ENCODE measurements around the gene LDHB.

LDHB gene

DNA sequence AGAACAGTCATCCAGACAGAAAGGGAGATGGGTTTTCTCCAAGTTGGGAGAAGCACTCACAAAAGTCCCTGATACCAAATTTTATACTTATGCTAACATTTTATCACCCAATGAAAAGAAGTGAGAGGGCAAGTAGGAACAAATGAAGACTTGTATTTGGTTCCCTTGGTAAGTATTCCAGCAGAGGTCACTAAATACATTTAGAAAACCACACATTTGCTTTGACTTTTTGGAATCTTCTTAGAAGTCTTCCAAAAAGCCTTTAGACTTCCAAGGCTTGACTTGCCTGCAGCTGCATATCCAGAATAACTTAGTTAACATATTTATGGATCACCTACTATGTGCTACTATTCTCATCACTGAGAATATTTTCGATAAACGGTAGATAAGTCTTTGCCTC lies 49.9 kb downstream of the LDHB start:
- Histone ChIP-seq H3K27ac (ENCODE audit: low read depth, low read length, poor library complexity, severe bottlenecking) (no peak overlapping the region), H3K36me3 (ENCODE audit: insufficient read depth, low read length) (no peaks in the 10 kb centered on the region), H3K9me3 (ENCODE audit: low read length) (no peaks in the 10 kb centered on the region), H3K9ac (ENCODE audit: low read length) (no peak overlapping the region), H4K20me1 (ENCODE audit: insufficient read depth, low read length) (no peaks in the 10 kb centered on the region), H3K4me2 (ENCODE audit: low read length) (no peak overlapping the region), H3K9me2 (ENCODE audit: low read depth, low read length) (no peaks in the 10 kb centered on the region), H2AFZ (ENCODE audit: low read length) (no peak overlapping the region), H3K79me2 (ENCODE audit: insufficient read depth, low read length) (no peaks in the 10 kb centered on the region), H3F3A (ENCODE audit: insufficient read depth, low read length) (no peaks in the 10 kb centered on the region), H3K27me3 (ENCODE audit: insufficient read depth, low read length) (no peaks in the 10 kb centered on the region), H3K4me1 (ENCODE audit: insufficient read depth, low read length, severe bottlenecking) (no peaks in the 10 kb centered on the region), H3K4me3 (ENCODE audit: low read depth, low read length, poor library complexity, severe bottlenecking) (no peak overlapping the region)
- no peak for TF ChIP-seq EZH2 (IDR thresholded peaks at IDR 0.05; ENCODE audit: borderline replicate concordance, low read length)
- TF ChIP-seq, protein P1, sequence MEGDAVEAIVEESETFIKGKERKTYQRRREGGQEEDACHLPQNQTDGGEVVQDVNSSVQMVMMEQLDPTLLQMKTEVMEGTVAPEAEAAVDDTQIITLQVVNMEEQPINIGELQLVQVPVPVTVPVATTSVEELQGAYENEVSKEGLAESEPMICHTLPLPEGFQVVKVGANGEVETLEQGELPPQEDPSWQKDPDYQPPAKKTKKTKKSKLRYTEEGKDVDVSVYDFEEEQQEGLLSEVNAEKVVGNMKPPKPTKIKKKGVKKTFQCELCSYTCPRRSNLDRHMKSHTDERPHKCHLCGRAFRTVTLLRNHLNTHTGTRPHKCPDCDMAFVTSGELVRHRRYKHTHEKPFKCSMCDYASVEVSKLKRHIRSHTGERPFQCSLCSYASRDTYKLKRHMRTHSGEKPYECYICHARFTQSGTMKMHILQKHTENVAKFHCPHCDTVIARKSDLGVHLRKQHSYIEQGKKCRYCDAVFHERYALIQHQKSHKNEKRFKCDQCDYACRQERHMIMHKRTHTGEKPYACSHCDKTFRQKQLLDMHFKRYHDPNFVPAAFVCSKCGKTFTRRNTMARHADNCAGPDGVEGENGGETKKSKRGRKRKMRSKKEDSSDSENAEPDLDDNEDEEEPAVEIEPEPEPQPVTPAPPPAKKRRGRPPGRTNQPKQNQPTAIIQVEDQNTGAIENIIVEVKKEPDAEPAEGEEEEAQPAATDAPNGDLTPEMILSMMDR (IDR thresholded peaks at IDR 0.05; ENCODE audit: low read length) = peak; percentile 38; the same call in 1 of the 2 replicates

- no peaks in the 10 kb centered on the region for H3F3A ChIP-seq (ENCODE audit: insufficient read depth, low read length)
- no peak overlapping the region for H3K4me2 ChIP-seq (ENCODE audit: low read length)
- H2AFZ ChIP-seq (ENCODE audit: low read length) = no peak overlapping the region
- no peak overlapping the region for H3K27ac ChIP-seq (ENCODE audit: low read depth, low read length, poor library complexity, severe bottlenecking)
- H3K9me3 ChIP-seq (ENCODE audit: low read length) = no peaks in the 10 kb centered on the region
- TF ChIP-seq, protein P1 (IDR thresholded peaks at IDR 0.05; ENCODE audit: low read length) = no peak
- TF ChIP-seq EZH2 (IDR thresholded peaks at IDR 0.05; ENCODE audit: borderline replicate concordance, low read length) = no peak
- H4K20me1 ChIP-seq (ENCODE audit: insufficient read depth, low read length) = no peaks in the 10 kb centered on the region
- no peaks in the 10 kb centered on the region for H3K27me3 ChIP-seq (ENCODE audit: insufficient read depth, low read length)
- no peaks in the 10 kb centered on the region for H3K9me2 ChIP-seq (ENCODE audit: low read depth, low read length)
- H3K79me2 ChIP-seq (ENCODE audit: insufficient read depth, low read length) = no peaks in the 10 kb centered on the region
- H3K9ac ChIP-seq (ENCODE audit: low read length) = no peak overlapping the region
- H3K4me1 ChIP-seq (ENCODE audit: insufficient read depth, low read length, severe bottlenecking) = no peaks in the 10 kb centered on the region
- H3K36me3 ChIP-seq (ENCODE audit: insufficient read depth, low read length) = no peaks in the 10 kb centered on the region
- H3K4me3 ChIP-seq (ENCODE audit: low read depth, low read length, poor library complexity, severe bottlenecking) = no peak overlapping the region
Measured at GRCh38 chr12:21606175-21606574, 51.5 kb downstream of the LDHB start.

DNA sequence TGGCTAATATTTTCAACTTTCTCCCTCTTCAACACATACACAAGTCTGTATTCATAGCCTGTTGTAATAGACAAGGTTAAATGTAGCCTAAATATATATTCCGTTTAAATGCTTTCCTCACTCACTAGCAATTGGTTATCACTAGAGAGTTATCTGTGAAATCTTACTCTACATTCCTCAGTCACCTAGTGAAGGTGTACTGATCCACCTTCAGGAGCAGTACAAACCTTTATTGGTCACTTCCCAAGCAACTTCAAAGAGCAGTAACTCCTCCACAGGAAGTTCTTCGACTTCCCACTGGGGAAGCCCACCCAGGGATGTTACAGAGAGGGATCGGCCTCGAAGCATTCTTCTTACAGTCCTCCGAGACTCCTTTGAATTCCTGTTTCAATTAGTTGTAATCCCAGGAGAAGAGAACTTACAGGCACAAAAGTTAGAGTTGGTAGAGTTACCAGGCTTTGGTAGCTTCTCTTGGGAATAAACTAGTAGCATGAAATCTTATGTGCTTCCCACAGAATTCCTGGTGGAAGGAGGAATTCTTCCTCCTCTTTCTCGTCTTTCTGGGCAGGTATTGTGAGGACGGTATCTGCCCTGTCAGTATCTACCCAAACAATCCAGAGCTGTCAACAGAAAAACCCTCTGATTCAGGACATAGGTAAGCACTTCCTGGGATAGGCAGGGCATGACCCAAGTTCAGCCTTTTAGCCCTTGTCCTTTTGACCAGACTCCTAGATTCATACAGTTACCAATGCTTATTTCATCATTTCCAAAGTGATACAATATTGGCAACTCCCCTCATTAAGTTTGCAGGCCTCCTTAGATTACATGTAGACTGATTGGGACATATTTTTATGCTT lies 53.2 kb downstream of the LDHB start, which contains the start of gene GYS2:
Gene GYS2, minus strand, starts transcription at position 603 of the 857 bp plus-strand sequence. Its CDS starts 255 bp downstream, at position 348.
- Histone ChIP-seq H3K27ac (ENCODE audit: low read depth, low read length, poor library complexity, severe bottlenecking) (no peak within 1 kb of the TSS), H3K4me1 (ENCODE audit: insufficient read depth, low read length, severe bottlenecking) (peaks cover 5% of the 10 kb centered on the region), H3K79me2 (ENCODE audit: insufficient read depth, low read length) (no peaks in the 10 kb centered on the region), H3K9me3 (ENCODE audit: low read length) (no peaks in the 10 kb centered on the region), H3K27me3 (ENCODE audit: insufficient read depth, low read length) (no peaks in the 10 kb centered on the region), H2AFZ (ENCODE audit: low read length) (no peak within 1 kb of the TSS), H4K20me1 (ENCODE audit: insufficient read depth, low read length) (no peaks in the 10 kb centered on the region), H3K4me3 (ENCODE audit: low read depth, low read length, poor library complexity, severe bottlenecking) (no peak within 1 kb of the TSS), H3K9me2 (ENCODE audit: low read depth, low read length) (no peaks in the 10 kb centered on the region), H3K4me2 (ENCODE audit: low read length) (no peak within 1 kb of the TSS), H3K9ac (ENCODE audit: low read length) (no peak within 1 kb of the TSS), H3K36me3 (ENCODE audit: insufficient read depth, low read length) (no peaks in the 10 kb centered on the region), H3F3A (ENCODE audit: insufficient read depth, low read length) (no peaks in the 10 kb centered on the region)
- no peak for TF ChIP-seq EZH2 (IDR thresholded peaks at IDR 0.05; ENCODE audit: borderline replicate concordance, low read length)
- TF ChIP-seq, protein P1 (IDR thresholded peaks at IDR 0.05; ENCODE audit: low read length) = no peak
